ENCODE data around the gene PRX.

- TF ChIP-seq CTCF (IDR thresholded peaks at IDR 0.05): no peak
- no peak for TF ChIP-seq POLR2AphosphoS5 (IDR thresholded peaks at IDR 0.05; ENCODE audit: low read depth, low read length)
- no peak for TF ChIP-seq REST (IDR thresholded peaks at IDR 0.05; ENCODE audit: insufficient read depth in 1 of 2, low read depth in 2 of 2, low read length in 1 of 2)
- TF ChIP-seq SIN3A (IDR thresholded peaks at IDR 0.05; ENCODE audit: borderline replicate concordance, insufficient read depth, low read depth, low read length): no peak
- no peak for TF ChIP-seq TCF7L2 (IDR thresholded peaks at IDR 0.05; ENCODE audit: low read depth, low read length)
Observed at GRCh38 chr19:40365613-40366401, 47.4 kb downstream of the PRX start.

Data from Panc1 (cell line).